Tibial nerve (tissue), 4 donors: ENCODE measurements around the gene DENND2D. TPM values are rescaled to one million over a fixed set of nuclear protein-coding genes. Genes with fewer than 3 reads are reported as not detected.
A peak's percentile ranks its signal among the peaks of the same experiment; 100 is the strongest.

Experiments used
- DNase-seq, 2 donors: peaks; one replicate each; pipeline ENCODE4 v3.0.0-alpha.2; 2019; ENCODE audit warnings: low spot score in 2 of 2
- H3K27ac ChIP-seq, 4 donors: fragments of 200-600 bp; sonication (generic) in 3 of 4; one replicate each; pipeline ENCODE4 v1.5.1; 2017 to 2019; ENCODE audit warnings: mild to moderate bottlenecking in 1 of 4
- H3K27me3 ChIP-seq, 2 donors: fragments of 200-600 bp; sonication (generic) in 1 of 2; one replicate each; pipeline versions ENCODE4 v1.5.1 to v1.6.0; 2017 to 2019
- H3K36me3 ChIP-seq, 3 donors: fragments of 200-600 bp; sonication (generic); one replicate each; pipeline ENCODE4 v1.5.1; 2018 to 2019
- H3K4me1 ChIP-seq, 4 donors: fragments of 200-600 bp; sonication (generic) in 3 of 4; one replicate each; pipeline ENCODE4 v1.5.1; 2017 to 2019
- H3K4me3 ChIP-seq, 4 donors: fragments of 200-600 bp; sonication (generic) in 3 of 4; one replicate each; pipeline ENCODE4 v1.5.1; 2017 to 2019; ENCODE audit warnings: mild to moderate bottlenecking in 1 of 4, moderate library complexity in 1 of 4
- H3K9me3 ChIP-seq, 4 donors: fragments of 200-600 bp; sonication (generic) in 3 of 4; one replicate each; pipeline ENCODE4 v1.5.1; 2017 to 2019
- EP300 ChIP-seq, 2 donors: sonication (generic); formaldehyde crosslinking; IDR thresholded peaks; one replicate each; pipeline ENCODE4 v1.6.1; 2017; ENCODE audit warnings: antibody characterized with exemption in 2 of 2, mild to moderate bottlenecking in 1 of 2
- POLR2A ChIP-seq, 2 donors: fragments of 450-650 bp; IDR thresholded peaks; one replicate each; pipeline ENCODE4 v1.6.1; 2017; ENCODE audit warnings: antibody characterized with exemption in 2 of 2, mild to moderate bottlenecking in 2 of 2, moderate library complexity in 2 of 2
- WGBS, 2 donors: methylation state at CpG; one replicate each; pipeline ENCODE4 v1.1.5; 2018; 5-methylcytosine and 5-hydroxymethylcytosine counted together
- small RNA-seq: library from RNA; depleted of rRNA; stranded (forward); fragments of <200 nt; gene quantifications from one replicate; pipeline ENCODE3, GENCODE V24; 2016
- total RNA-seq, 4 donors: library from RNA; depleted of rRNA; stranded (reverse); fragments of >200 nt; gene quantifications; one replicate each; pipeline ENCODE4 v1.1.0, GENCODE V29; 2016
- TF ChIP-seq, protein P1 (sequence below), 5 experiments: fragments of 200-600 bp in 3 of 5; fragments of 450-650 bp in 2 of 5; sonication (generic) in 3 of 5; IDR thresholded peaks; one replicate each; pipeline ENCODE4 v1.5.1; 2016 to 2019; ENCODE audit warnings: antibody characterized with exemption in 5 of 5, mild to moderate bottlenecking in 3 of 5, moderate library complexity in 2 of 5

DENND2D gene
- total RNA-seq, 4 donors from 2014 or later = 4.8 to 21.6 (median 8.2) TPM

DNA sequence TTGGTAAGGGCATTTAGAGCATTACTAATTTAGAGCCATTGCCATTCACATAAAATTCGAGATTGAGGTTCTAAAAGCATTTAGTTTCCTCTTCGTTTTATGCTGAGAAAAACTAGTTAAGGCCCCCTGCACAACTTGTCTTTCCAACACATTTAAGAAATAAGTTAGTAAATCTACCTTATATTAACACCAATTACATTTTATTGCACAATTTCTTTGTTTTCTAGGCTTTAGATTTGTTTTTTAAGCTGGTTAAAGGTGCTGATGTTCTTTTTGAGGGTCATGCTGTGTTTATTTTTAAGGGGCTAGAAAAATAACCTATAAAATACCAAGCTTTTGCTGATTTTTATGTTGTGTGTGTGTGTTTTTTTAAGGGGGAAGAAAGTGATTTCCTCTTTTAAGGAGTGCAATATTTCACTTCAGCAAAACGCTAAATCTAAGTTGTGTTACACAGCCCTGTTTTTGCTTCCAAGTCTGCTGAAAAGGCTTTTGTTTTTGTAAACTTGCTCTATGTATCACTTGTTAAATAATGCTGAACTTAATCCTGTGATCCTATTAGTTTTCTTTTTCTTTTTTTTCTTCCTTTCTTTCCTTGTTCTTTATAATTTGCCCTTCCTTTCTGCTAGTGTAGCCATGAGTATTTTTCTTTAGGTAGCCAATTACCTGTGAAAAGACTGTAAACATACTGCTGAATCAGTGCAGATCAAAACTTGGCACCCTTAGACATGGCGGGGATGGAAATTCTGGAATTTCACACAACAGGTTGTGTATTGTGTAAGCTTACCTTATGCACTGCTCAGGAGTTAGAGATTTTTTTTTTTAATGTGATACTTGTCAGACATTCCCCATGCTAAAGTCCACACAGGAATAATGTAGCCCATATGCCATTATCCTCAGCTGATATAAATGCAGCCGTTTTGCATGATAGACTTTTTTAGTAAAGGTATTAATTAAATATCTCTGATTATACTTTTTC lies 58.9 kb downstream of the DENND2D start:
- TF ChIP-seq POLR2A (IDR thresholded peaks at IDR 0.05) = no peak
- TF ChIP-seq, protein P1, sequence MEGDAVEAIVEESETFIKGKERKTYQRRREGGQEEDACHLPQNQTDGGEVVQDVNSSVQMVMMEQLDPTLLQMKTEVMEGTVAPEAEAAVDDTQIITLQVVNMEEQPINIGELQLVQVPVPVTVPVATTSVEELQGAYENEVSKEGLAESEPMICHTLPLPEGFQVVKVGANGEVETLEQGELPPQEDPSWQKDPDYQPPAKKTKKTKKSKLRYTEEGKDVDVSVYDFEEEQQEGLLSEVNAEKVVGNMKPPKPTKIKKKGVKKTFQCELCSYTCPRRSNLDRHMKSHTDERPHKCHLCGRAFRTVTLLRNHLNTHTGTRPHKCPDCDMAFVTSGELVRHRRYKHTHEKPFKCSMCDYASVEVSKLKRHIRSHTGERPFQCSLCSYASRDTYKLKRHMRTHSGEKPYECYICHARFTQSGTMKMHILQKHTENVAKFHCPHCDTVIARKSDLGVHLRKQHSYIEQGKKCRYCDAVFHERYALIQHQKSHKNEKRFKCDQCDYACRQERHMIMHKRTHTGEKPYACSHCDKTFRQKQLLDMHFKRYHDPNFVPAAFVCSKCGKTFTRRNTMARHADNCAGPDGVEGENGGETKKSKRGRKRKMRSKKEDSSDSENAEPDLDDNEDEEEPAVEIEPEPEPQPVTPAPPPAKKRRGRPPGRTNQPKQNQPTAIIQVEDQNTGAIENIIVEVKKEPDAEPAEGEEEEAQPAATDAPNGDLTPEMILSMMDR (IDR thresholded peaks at IDR 0.05) = no peak
- TF ChIP-seq EP300 (IDR thresholded peaks at IDR 0.05) = no peak
- 36 to 39% methylated on average over 5 of the region's 5 CpGs for WGBS, 2 donors
- H3K27ac ChIP-seq = peak overlapping the region in 1 of 4 donors; percentile 99

DNA sequence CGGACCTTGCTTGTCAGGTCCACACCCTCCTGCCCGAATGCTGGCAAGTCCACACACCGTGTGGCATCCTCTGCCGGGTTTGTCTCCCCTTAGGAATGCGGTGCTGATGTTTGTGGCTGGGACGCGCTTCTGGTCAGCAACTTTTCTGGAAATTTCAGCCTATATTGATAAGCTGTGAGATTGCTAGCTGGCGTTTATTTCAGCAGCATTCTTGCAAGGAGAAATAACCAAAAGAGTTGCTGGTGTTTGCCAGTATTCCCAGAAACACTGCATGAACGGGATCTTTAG lies 59.8 kb downstream of the DENND2D start:
- TF ChIP-seq POLR2A (IDR thresholded peaks at IDR 0.05) (no peak), EP300 (IDR thresholded peaks at IDR 0.05) (no peak)
- TF ChIP-seq, protein P1 (IDR thresholded peaks at IDR 0.05) = no peak
- Histone ChIP-seq H3K27me3 (no peaks in the 10 kb centered on the region), H3K4me3 (peak overlapping the region; percentile 68 to 100 (median 96)), H3K36me3 (peaks cover 0 to 16% (median 0%) of the 10 kb centered on the region in 3 donors), H3K9me3 (no peaks in the 10 kb centered on the region), H3K4me1 (peaks cover 0 to 55% (median 15%) of the 10 kb centered on the region in 4 donors), H3K27ac (peak overlapping the region; percentile 73 to 99 (median 94))
- 0 to 1% methylated on average over 8 to 9 of the region's 9 CpGs for WGBS, 2 donors
- DNase-seq = peak in 1 of 2 donors; percentile 24

More for the DNA sequence above, 58.9 kb downstream of the DENND2D start:
- H3K9me3 ChIP-seq = no peaks in the 10 kb centered on the region
- no peaks in the 10 kb centered on the region for H3K27me3 ChIP-seq
- peaks cover 0 to 60% (median 15%) of the 10 kb centered on the region in 4 donors for H3K4me1 ChIP-seq
- no peak for DNase-seq
- peaks cover 0 to 9% (median 0%) of the 10 kb centered on the region in 3 donors for H3K36me3 ChIP-seq
- peak overlapping the region; percentile 68 to 100 (median 96) for H3K4me3 ChIP-seq

DNA sequence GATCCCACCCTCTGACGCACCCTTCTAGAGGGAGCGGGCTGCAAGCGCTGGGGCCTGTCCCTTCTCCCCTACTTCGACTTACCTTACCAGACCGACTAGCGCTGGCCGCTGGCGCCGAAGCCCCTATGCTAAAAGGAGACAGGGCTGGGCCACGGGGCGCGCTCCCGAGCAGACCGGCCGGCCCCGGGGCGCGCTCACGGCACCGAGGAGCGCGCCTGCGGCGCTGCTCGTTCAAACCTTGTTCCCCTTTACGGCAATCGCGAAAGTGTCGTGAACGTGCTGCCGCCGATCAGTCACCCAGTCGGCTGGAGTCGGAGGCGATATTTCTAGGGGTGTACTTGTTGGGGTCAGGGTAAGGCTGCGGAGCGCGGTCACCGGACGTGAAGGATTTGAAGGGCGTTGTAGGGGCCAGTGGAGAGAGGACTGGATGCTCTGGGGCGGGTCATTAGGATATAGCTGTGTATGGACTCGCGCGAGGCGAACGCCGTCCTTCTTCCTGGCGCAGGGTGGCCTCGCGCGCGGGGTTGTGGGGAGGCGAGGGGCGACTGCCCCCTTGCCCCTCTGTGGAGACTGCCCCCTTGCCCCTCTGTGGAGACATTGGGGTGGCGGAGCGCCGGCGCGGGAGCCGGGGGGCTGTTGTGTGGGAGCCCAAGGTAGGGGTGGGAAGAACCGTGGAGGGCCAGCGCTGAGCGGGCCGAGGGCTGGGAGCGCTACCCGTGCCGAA lies 60.3 kb downstream of the DENND2D start, which contains the start of the genes CEPT1 and DRAM2:
Gene CEPT1, plus strand, starts transcription at position 268 of the 724 bp plus-strand sequence. CDS start 7,492 bp downstream, outside the sequence.
Gene DRAM2, minus strand, starts transcription at position 138 of the 724 bp plus-strand sequence. CDS start 8,539 bp downstream, outside the sequence.
- 0 to 1% methylated on average over 54 to 68 of the region's 68 CpGs for WGBS, 2 donors
- DNase-seq = peak; percentile 91 to 99
- peaks cover 0 to 55% (median 15%) of the 10 kb centered on the region in 4 donors for H3K4me1 ChIP-seq
- H3K27me3 ChIP-seq = no peaks in the 10 kb centered on the region
- H3K9me3 ChIP-seq = no peaks in the 10 kb centered on the region
- peaks cover 0 to 15% (median 0%) of the 10 kb centered on the region in 3 donors for H3K36me3 ChIP-seq
- TF ChIP-seq EP300 (IDR thresholded peaks at IDR 0.05) (peak in 1 of 2 donors; percentile 86), POLR2A (IDR thresholded peaks at IDR 0.05) (peak in 1 of 2 donors; percentile 63)
- TF ChIP-seq, protein P1 (IDR thresholded peaks at IDR 0.05) = no peak
- H3K4me3 ChIP-seq = peak within 1 kb of the TSS; percentile 68 to 100 (median 96)
- H3K27ac ChIP-seq = peak within 1 kb of the TSS; percentile 73 to 99 (median 94)

DNA sequence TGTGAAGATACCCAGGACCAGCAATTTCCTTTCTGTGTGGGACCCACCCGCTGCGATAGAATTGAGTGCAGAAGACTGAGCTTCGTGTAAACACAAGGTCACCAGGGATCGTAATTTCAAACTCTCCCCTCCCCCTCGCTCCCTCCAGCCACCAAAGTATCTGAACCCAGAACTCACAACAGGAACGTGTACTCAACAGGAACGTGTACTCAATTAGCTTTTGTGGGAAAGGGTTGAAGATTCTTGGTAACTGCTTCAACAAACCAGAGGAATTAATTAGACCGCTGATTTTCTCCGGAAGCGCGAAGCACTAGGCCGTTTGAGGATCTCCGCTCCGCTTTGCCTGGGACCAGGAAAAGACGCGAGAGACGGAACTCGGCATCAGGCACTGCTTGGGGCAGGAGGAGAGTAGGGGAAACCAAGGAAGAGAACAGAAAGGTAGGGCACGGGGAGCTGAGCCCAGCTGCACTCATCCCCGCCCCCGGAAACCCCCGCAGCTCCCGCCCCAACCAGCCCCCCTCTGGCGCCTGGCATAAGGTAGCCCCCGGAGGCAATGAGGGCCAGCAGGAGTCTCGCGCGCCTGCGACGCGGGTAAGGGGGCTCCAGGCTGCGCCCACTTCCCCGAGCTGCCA lies 61.0 kb downstream of the DENND2D start:
- peak in 1 of 2 donors; percentile 36 for DNase-seq
- Histone ChIP-seq H3K9me3 (no peaks in the 10 kb centered on the region), H3K4me1 (peaks cover 0 to 55% (median 15%) of the 10 kb centered on the region in 4 donors), H3K27me3 (no peaks in the 10 kb centered on the region), H3K36me3 (peaks cover 0 to 19% (median 0%) of the 10 kb centered on the region in 3 donors), H3K27ac (peak overlapping the region; percentile 73 to 99 (median 94)), H3K4me3 (peak overlapping the region; percentile 68 to 100 (median 96))
- WGBS, 2 donors = 1% methylated on average over 21 to 33 of the region's 33 CpGs
- TF ChIP-seq EP300 (IDR thresholded peaks at IDR 0.05) (no peak), POLR2A (IDR thresholded peaks at IDR 0.05) (no peak)
- TF ChIP-seq, protein P1 (IDR thresholded peaks at IDR 0.05) = no peak

Small RNA genes lying within 50 kb of the gene (small RNA-seq; reads per million reads assigned to genes)
- gene AL355816.1 = not detected

Other genes with a start within 250 kb of the DENND2D start
- gene LRIF1, start 236.7 kb downstream of the DENND2D start, total RNA-seq = 10 to 100 TPM in 2 of 4 donors, 1 to 10 TPM in 2; 3.9 to 10.9 (median 8.7) TPM
- 10 to 100 TPM; 30.3 to 64.3 (median 37.6) TPM for gene DRAM2, start 60.6 kb downstream of the DENND2D start, total RNA-seq
- gene CEPT1, start 60.4 kb downstream of the DENND2D start, total RNA-seq = 10 to 100 TPM; 30.3 to 37.8 (median 32.8) TPM
- gene CHI3L2, start 27.1 kb upstream of the DENND2D start, total RNA-seq = 10 to 100 TPM in 1 of 4 donors, 1 to 10 TPM in 3; 2.5 to 37.2 (median 6.1) TPM
- gene CHIA, start 90.2 kb upstream of the DENND2D start, total RNA-seq = not detected
- gene OVGP1, start 227.1 kb upstream of the DENND2D start, total RNA-seq = 1 to 10 TPM; 1.2 to 9.6 (median 3.8) TPM
- gene WDR77, start 248.6 kb upstream of the DENND2D start, total RNA-seq = 10 to 100 TPM; 20.8 to 38.1 (median 30.4) TPM
- gene ATP5PB, start 248.8 kb upstream of the DENND2D start, total RNA-seq = 100 to 1,000 TPM in 2 of 4 donors, 10 to 100 TPM in 2; 91.2 to 176 (median 103) TPM